HG03378 (cell line): ENCODE data around the gene NME8.

Experiments
- ATAC-seq: cut with Tn5 transposase; IDR thresholded peaks from one replicate; pipeline ENCODE4 v1.9.1; 2021; ENCODE audit warnings: mild to moderate bottlenecking, moderate library complexity; ENCODE audit not compliant: unreplicated experiment

Gene NME8

DNA sequence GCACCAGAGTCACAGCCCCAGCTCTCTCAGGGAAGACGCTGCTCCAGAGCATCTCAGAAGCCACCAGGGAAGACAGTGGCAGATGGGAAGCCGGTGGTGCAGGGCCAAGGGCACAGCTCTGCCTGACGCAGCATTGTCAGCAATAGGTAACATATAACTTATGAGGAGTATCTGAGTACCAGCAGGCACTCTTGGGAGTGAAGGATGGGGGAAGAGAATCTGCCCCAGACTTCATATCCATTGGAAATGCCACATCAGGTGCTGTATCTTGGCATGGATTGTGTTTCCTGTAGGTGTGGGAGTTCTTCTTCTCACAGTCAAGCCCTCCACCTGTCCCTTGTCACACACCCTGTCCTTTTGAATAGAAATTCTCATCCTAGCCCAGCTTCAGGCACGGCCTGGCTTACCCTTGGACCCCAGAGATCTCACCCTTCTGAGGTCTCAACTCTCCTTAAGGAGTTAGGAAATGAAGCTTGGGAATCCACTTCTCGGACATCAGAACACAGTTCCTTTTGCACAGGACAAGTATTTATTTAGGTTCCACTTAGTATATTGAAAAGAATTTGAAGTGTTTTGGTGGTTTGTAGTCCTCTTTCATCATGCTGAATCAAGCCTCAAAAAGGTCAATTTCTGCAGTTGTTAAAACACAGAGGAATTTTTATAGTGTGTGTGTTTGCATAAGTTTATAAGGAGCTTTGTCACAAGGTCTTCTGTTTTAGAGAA is 82.0 kb downstream of the NME8 start:
- no peak for ATAC-seq

GRCh38 chr7:37932543-37932942 is 84.1 kb downstream of the NME8 start:
- no peak for ATAC-seq

- no peak for ATAC-seq
These were observed 84.7 kb downstream of the NME8 start for GRCh38 chr7:37933018-37933566.

DNA sequence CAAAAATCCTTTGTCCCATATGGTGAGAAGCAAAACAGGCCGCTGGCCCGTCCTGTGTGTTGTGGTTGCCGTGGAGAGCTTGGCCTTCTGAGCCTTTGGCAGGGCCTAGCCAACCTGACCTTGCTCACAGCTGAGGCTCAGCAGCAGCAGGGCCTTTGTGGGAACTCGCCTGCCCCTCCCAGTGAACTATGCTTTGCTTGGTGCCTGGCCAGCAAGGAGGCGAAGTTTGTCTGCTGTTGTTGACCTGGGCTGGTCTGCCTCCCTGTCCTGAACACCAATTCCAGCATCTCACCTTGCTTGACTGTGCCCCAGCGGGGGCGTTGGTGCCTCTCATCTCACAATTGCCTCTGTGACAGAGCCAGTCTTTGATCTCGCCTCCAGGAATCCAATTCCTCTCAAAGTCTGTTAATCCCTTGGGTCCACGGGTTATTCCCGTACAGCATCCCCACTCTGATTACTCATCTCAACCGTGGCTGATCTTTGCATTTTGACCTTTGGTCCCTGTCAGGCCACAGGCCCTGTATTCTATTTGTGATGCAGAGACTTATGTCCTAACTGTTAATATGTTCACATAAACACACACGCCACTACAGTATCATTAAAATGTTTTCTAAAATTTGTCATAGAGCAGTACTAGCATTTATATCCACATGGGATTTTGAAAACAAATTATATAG is 94.7 kb downstream of the NME8 start:
- ATAC-seq = no peak

DNA sequence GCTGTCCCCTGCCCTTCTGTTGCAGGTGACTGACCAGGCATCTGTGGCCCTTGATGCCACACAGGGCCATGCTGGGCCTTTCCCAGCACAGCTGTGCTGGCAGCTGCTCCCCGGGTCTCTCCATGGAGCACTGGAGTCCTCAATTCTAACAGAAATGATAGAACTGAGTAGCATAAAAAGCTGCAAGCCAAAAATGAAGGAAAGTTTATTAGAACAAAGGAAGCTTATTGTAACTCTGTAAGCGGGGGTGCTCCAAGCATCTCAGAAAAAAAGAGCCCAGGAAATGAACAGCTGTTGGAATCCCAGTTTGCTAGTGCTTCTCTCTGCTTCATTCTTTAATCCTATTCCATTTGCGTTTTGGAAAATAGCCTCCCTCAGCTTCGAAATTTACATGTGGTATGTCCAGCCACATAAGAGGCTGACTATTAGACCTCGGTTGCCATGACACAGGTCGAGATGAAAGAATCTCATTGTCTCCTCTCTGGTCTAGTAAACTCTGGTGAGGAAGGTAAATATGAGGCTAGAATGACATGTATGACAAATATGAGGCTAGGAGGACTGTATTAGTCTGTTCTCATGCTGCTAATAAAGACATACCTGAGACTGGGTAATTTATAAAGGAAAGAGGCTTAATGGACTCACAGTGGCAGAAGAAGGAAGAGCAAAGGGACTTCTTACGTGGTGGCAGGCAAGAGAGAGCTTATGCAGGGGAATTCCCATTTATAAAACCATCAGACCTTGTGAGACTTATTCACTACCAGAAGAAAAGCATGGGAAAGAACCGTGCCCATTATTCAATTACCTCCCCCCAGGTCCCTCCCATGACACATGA is 95.7 kb downstream of the NME8 start:
- no peak for ATAC-seq

GRCh38 chr7:37944737-37945054 is 96.3 kb downstream of the NME8 start:
- ATAC-seq = no peak

DNA sequence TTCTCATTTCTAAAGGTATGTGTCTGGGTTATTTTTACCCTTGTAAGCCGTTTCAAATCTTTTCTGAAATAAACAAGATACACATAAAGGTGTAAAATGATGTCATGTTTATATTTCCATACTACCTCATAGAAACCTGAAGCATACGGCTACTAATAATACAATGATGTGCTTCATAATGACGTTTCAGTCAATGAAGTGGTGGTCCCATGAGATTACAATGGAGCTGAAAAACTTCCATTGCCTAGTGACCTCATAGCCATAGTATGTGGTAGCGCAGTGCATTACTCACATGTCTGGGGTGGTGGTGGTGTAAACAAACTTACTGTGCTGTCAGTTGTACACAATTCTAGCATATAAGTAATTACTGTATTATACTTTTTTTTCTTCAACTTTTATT is 96.9 kb downstream of the NME8 start:
- no peak for ATAC-seq

GRCh38 chr7:37947138-37947940 is 98.9 kb downstream of the NME8 start:
- no peak for ATAC-seq

- no peak for ATAC-seq
These were observed 99.5 kb downstream of the NME8 start for GRCh38 chr7:37947941-37948210.
